Esophagus muscularis mucosa (tissue), 4 donors: ENCODE results near the gene C1R.

ENCODE experiments used
- CTCF ChIP-seq, 3 experiments: fragments of 200-600 bp in 2 of 3; fragments of 450-650 bp in 1 of 3; sonication (generic) in 2 of 3; IDR thresholded peaks; one replicate each; pipeline ENCODE4 v1.5.1; 2017 to 2019; ENCODE audit warnings: antibody characterized with exemption in 3 of 3, mild to moderate bottlenecking in 2 of 3, moderate library complexity in 1 of 3
- EP300 ChIP-seq: sonication (generic); formaldehyde crosslinking; IDR thresholded peaks from one replicate; pipeline ENCODE4 v1.6.1; 2017; ENCODE audit warnings: antibody characterized with exemption
- POLR2A ChIP-seq: fragments of 450-650 bp; IDR thresholded peaks from one replicate; pipeline ENCODE4 v1.6.1; 2017; ENCODE audit warnings: antibody characterized with exemption, moderate library complexity, mild to moderate bottlenecking, low read depth
- POLR2AphosphoS5 ChIP-seq, 2 donors: sonication (generic); formaldehyde crosslinking; IDR thresholded peaks; one replicate each; pipeline ENCODE4 v1.6.1; 2017; ENCODE audit warnings: antibody characterized with exemption in 2 of 2

GRCh38 chr12:7121324-7121723 is 29.1 kb upstream of the C1R start:
- no peak for TF ChIP-seq POLR2A
- no peak for TF ChIP-seq CTCF (IDR thresholded peaks at IDR 0.05)
- TF ChIP-seq POLR2AphosphoS5 (IDR thresholded peaks at IDR 0.05) = no peak
- TF ChIP-seq EP300 = no peak
